ENCODE data around the gene RAB20. TPM values are rescaled to one million over a fixed set of nuclear protein-coding genes. Genes with fewer than 3 reads are reported as not detected.

The RAB20 gene
- total and polyA plus RNA-seq, 9 of the 15 experiments (the other 6 are each of a cell fraction or from before 2014, with no cell fraction given), result 0.62 to 9.2 (median 5.4) TPM

GRCh38 chr13:110554946-110555345, 6.6 kb downstream of the RAB20 start:
- H3K79me2 ChIP-seq (ENCODE audit: control insufficient read depth, insufficient read depth, low read length), result peaks cover 22% of the 10 kb centered on the region
- no peak for FAIRE-seq
- no peaks in the 10 kb centered on the region for H3K9me3 ChIP-seq (replicated peaks; ENCODE audit: control insufficient read depth, insufficient read depth, low read depth, low read length)
- H3K9ac ChIP-seq (ENCODE audit: insufficient read depth in 1 of 2, low read depth in 2 of 2, low read length in 2 of 2), result no peak overlapping the region
- no peak for TF ChIP-seq ELK3 (CRISPR knock-in tag; IDR thresholded peaks at IDR 0.05)
- no peak for TF ChIP-seq TFAM (CRISPR knock-in tag; conservative IDR thresholded peaks at IDR 0.05)
- WGBS (ENCODE audit: insufficient coverage, low coverage, missing lambda C conversion rate), result 61% methylated on average over 10 of the region's 16 CpGs
- in situ Hi-C loops (cut with MboI) (no loop called here), intact Hi-C loops (cut with micrococcal nuclease) (no loop called here)
- no peak overlapping the region for H3K4me3 ChIP-seq
- no peak overlapping the region for H3K4me2 ChIP-seq (ENCODE audit: insufficient read depth, low read length)
- no peaks in the 10 kb centered on the region for H3K9me1 ChIP-seq (ENCODE audit: control insufficient read depth, insufficient read depth, low read length)
- H4K20me1 ChIP-seq (replicated peaks; ENCODE audit: control insufficient read depth, insufficient read depth, low read length), result no peaks in the 10 kb centered on the region
- no peak for DNase-seq (ENCODE audit: extremely low read depth in 1 of 4, low spot score in 3 of 4)
- CTCF ChIA-PET (ENCODE audit: low intra/inter-chr PET ratio), result no interaction called here
- no peak overlapping the region for H2AFZ ChIP-seq (ENCODE audit: low read depth, low read length)
- POLR2A ChIA-PET, result no interaction called here
- BruUV-seq (replicated peaks), result no TSS peak
- no peaks in the 10 kb centered on the region for H3K27me3 ChIP-seq (ENCODE audit: control insufficient read depth in 2 of 2, insufficient read depth in 2 of 2, low read length in 2 of 2)
- peaks cover 4 to 26% of the 10 kb centered on the region in 2 experiments; a peak in 4 of 5 replicates for H3K4me1 ChIP-seq (replicated peaks in 1 of 2; ENCODE audit: control insufficient read depth in 2 of 2, insufficient read depth in 2 of 2, low read length in 2 of 2)
- no peak for ATAC-seq
- peaks cover 4% of the 10 kb centered on the region; the same call in 1 of the 3 replicates for H3K36me3 ChIP-seq (ENCODE audit: control insufficient read depth, insufficient read depth, low read length)
- no peak overlapping the region for H3K27ac ChIP-seq (ENCODE audit: extremely low read depth, low read depth, low read length)

- H3K36me3 ChIP-seq (ENCODE audit: control insufficient read depth, insufficient read depth, low read length), result peaks cover 1% of the 10 kb centered on the region; the same call in 1 of the 3 replicates
- peaks cover 0 to 26% of the 10 kb centered on the region in 2 experiments; a peak in 3 of 5 replicates for H3K4me1 ChIP-seq (replicated peaks in 1 of 2; ENCODE audit: control insufficient read depth in 2 of 2, insufficient read depth in 2 of 2, low read length in 2 of 2)
- no peak overlapping the region for H3K9ac ChIP-seq (ENCODE audit: insufficient read depth in 1 of 2, low read depth in 2 of 2, low read length in 2 of 2)
- BruUV-seq (replicated peaks), result no TSS peak
- POLR2A ChIA-PET, result interaction anchor here (0.7 kb wide), 1 partner anchor 13 kb away, joined by 3 read pairs; no protein-coding TSS in a partner anchor
- intact Hi-C loops (cut with micrococcal nuclease), result no loop called here
- CTCF ChIA-PET (ENCODE audit: low intra/inter-chr PET ratio), result no interaction called here
- no peak overlapping the region for H3K4me3 ChIP-seq
- ATAC-seq, result no peak
- FAIRE-seq, result no peak
- no peaks in the 10 kb centered on the region for H3K27me3 ChIP-seq (ENCODE audit: control insufficient read depth in 2 of 2, insufficient read depth in 2 of 2, low read length in 2 of 2)
- no peaks in the 10 kb centered on the region for H3K9me3 ChIP-seq (replicated peaks; ENCODE audit: control insufficient read depth, insufficient read depth, low read depth, low read length)
- H3K79me2 ChIP-seq (ENCODE audit: control insufficient read depth, insufficient read depth, low read length), result peaks cover 17% of the 10 kb centered on the region; the same call in 2 of the 3 replicates
- H3K27ac ChIP-seq (ENCODE audit: extremely low read depth, low read depth, low read length), result no peak overlapping the region
- no peak overlapping the region for H3K4me2 ChIP-seq (ENCODE audit: insufficient read depth, low read length)
- in situ Hi-C loops (cut with MboI), result no loop called here
- 67% methylated on average over 6 of the region's 8 CpGs for WGBS (ENCODE audit: insufficient coverage, low coverage, missing lambda C conversion rate)
- no peaks in the 10 kb centered on the region for H3K9me1 ChIP-seq (ENCODE audit: control insufficient read depth, insufficient read depth, low read length)
- no peak for DNase-seq (ENCODE audit: extremely low read depth in 1 of 4, low spot score in 3 of 4)
- H2AFZ ChIP-seq (ENCODE audit: low read depth, low read length), result no peak overlapping the region
- H4K20me1 ChIP-seq (replicated peaks; ENCODE audit: control insufficient read depth, insufficient read depth, low read length), result no peaks in the 10 kb centered on the region
- TF ChIP-seq SNRNP70 (optimal IDR thresholded peaks at IDR 0.05; ENCODE audit: low read depth, low read length) (no peak), SREBF1 (IDR thresholded peaks at IDR 0.05; ENCODE audit: borderline replicate concordance, low read depth, low read length) (no peak), HIVEP1 (CRISPR knock-in tag; IDR thresholded peaks at IDR 0.05) (no peak), ZNF165 (CRISPR knock-in tag; IDR thresholded peaks at IDR 0.05; ENCODE audit: borderline replicate concordance) (no peak), ZKSCAN3 (CRISPR knock-in tag; IDR thresholded peaks at IDR 0.05) (no peak), FIP1L1 (IDR thresholded peaks at IDR 0.05; ENCODE audit: low read depth, low read length, poor library complexity, severe bottlenecking) (no peak), RBM22 (IDR thresholded peaks at IDR 0.05; ENCODE audit: low read depth, low read length, poor library complexity, severe bottlenecking) (no peak), ZNF695 (CRISPR knock-in tag; IDR thresholded peaks at IDR 0.05) (no peak), RCOR1 (IDR thresholded peaks at IDR 0.05; ENCODE audit: borderline replicate concordance in 1 of 2, low read depth in 2 of 2, low read length in 2 of 2) (no peak), LARP7 (IDR thresholded peaks at IDR 0.05) (no peak), ZNF121 (CRISPR knock-in tag; conservative IDR thresholded peaks at IDR 0.05) (no peak), MAZ (CRISPR knock-in tag; conservative IDR thresholded peaks at IDR 0.05 in 1 of 2, IDR thresholded peaks at IDR 0.05 in 1 of 2) (no peak)
Measured at GRCh38 chr13:110554227-110554836, 7.2 kb downstream of the RAB20 start.
